Psoas muscle (tissue), 8 donors: ENCODE measurements around the gene THRB. TPM values are rescaled to one million over a fixed set of nuclear protein-coding genes. Genes with fewer than 3 reads are reported as not detected.

Experiments
- ATAC-seq, 4 donors: fragments of 200-7000 bp; cut with Tn5 transposase; one replicate each; pipeline ENCODE4 v1.9.1; 2020; ENCODE audit warnings: moderate library complexity in 3 of 4, mild to moderate bottlenecking in 2 of 4
- DNase-seq, 2 donors: peaks; one replicate each; pipeline ENCODE4 v3.0.0-alpha.2; 2020
- H3K27ac ChIP-seq: fragments of 200-600 bp; one replicate; pipeline ENCODE4 v1.8.0; 2022
- H3K27me3 ChIP-seq, 3 donors: fragments of 200-600 bp in 1 of 3; one replicate each; pipeline versions ENCODE4 v1.6.1 to v1.8.0; 2013 to 2022; ENCODE audit warnings: low read length in 2 of 3, mild to moderate bottlenecking in 2 of 3, moderate library complexity in 1 of 3; ENCODE audit not compliant: insufficient read depth in 3 of 3
- H3K36me3 ChIP-seq, 2 donors: fragments of 200-600 bp in 1 of 2; one replicate each; pipeline versions ENCODE4 v1.6.1 to v1.8.0; 2013 to 2022; ENCODE audit warnings: low read depth in 1 of 2, mild to moderate bottlenecking in 1 of 2, moderate library complexity in 1 of 2; ENCODE audit not compliant: insufficient read depth in 1 of 2
- H3K4me1 ChIP-seq: fragments of 200-600 bp; one replicate; pipeline ENCODE4 v1.8.0; 2022
- H3K4me3 ChIP-seq: fragments of 200-600 bp; one replicate; pipeline ENCODE4 v1.8.0; 2022; ENCODE audit warnings: mild to moderate bottlenecking
- H3K9me3 ChIP-seq: fragments of 200-600 bp; one replicate; pipeline ENCODE4 v1.8.0; 2022
- WGBS, 3 donors: extraction: QIAGEN DNeasy Blood & Tissue Kit; methylation state at CpG; one replicate each; pipeline versions ENCODE4 v1.1.6 to v1.1.7; 2013; 5-methylcytosine and 5-hydroxymethylcytosine counted together
- intact Hi-C, 2 donors: fragments of 100-400 bp; cut with DNase I; formaldehyde crosslinking; loops; one replicate each; pipeline versions ENCODE4 v1.11.0 to v1.14.2; 2022
- polyA plus RNA-seq, 3 donors: library from polyadenylated mRNA; stranded (reverse); fragments of 200-250 nt; gene quantifications; one replicate each; pipeline ENCODE4 v1.2.3, GENCODE V29; 2013
- total RNA-seq, 4 donors: library from RNA; stranded (reverse); fragmentation: NEBNext Ultra II Directional in 2 of 4; extraction: Animal tissue kit (Norgen Biotek cat#: 25700) in 2 of 4; gene quantifications; one replicate each; pipeline versions ENCODE4 v1.2.1 to v1.2.4, GENCODE V29; 2021 to 2023
- TF ChIP-seq, protein P1 (sequence below): fragments of 200-600 bp; IDR thresholded peaks from one replicate; pipeline ENCODE4 v1.8.0; 2022; ENCODE audit warnings: antibody characterized with exemption
- donor health status: healthy with polysubstance abuse.
- donor health status: DM: no; HTN: no; CAD: no; lungs with moderate emphysema.
- donor health status: Bipolar disorder and iron deficiency.
- donor health status: healthy.
- donor health status: DM: yes; HTN: yes; CAD: no.
- donor health status: DM: no; HTN: no; CAD: no.
- donor health status: DM: no; HTN: no; CAD: no.
- donor health status: DM: yes; HTN: yes; CAD: no.

THRB gene
- total and polyA plus RNA-seq, 7 donors: 11.5 to 38.6 (median 31.4) TPM

DNA sequence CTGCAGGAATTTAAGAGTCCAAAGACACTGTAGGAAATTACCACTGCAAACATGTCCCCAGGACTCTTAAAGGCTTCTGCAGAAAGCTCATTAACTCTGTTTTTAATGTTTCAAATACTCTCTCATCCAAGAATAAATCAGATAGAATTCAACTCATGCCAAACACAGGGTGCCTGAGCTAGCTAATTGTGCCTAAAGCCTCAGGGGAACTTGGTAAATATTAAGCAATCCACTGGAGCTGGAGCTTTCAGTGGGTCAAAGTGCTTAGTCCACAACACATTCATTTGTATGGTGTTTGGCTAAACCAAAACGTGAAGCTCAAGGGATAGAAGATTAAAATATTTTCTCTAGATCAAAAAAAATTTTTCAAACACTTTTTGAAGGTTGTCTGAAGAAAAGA lies 131.4 kb downstream of the THRB start:
- DNase-seq: no peak
- no peak overlapping the region for H3K27ac ChIP-seq
- ATAC-seq: peak in 2 of 4 donors; percentile 39 to 42
- no peaks in the 10 kb centered on the region for H3K9me3 ChIP-seq
- H3K4me1 ChIP-seq: peaks cover 30% of the 10 kb centered on the region
- intact Hi-C loops: loop anchor here in 1 of 2 donors (5.0 to 10.0 kb wide), 2 partner anchors 98 to 134 kb away; no protein-coding TSS in a partner anchor
- no peak overlapping the region for H3K4me3 ChIP-seq
- no peaks in the 10 kb centered on the region for H3K27me3 ChIP-seq
- TF ChIP-seq, protein P1, sequence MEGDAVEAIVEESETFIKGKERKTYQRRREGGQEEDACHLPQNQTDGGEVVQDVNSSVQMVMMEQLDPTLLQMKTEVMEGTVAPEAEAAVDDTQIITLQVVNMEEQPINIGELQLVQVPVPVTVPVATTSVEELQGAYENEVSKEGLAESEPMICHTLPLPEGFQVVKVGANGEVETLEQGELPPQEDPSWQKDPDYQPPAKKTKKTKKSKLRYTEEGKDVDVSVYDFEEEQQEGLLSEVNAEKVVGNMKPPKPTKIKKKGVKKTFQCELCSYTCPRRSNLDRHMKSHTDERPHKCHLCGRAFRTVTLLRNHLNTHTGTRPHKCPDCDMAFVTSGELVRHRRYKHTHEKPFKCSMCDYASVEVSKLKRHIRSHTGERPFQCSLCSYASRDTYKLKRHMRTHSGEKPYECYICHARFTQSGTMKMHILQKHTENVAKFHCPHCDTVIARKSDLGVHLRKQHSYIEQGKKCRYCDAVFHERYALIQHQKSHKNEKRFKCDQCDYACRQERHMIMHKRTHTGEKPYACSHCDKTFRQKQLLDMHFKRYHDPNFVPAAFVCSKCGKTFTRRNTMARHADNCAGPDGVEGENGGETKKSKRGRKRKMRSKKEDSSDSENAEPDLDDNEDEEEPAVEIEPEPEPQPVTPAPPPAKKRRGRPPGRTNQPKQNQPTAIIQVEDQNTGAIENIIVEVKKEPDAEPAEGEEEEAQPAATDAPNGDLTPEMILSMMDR: no peak
- H3K36me3 ChIP-seq: no peaks in the 10 kb centered on the region
- 14 to 38% (median 16%) methylated on average over 1 of the region's 1 CpG for WGBS, 3 donors

DNA sequence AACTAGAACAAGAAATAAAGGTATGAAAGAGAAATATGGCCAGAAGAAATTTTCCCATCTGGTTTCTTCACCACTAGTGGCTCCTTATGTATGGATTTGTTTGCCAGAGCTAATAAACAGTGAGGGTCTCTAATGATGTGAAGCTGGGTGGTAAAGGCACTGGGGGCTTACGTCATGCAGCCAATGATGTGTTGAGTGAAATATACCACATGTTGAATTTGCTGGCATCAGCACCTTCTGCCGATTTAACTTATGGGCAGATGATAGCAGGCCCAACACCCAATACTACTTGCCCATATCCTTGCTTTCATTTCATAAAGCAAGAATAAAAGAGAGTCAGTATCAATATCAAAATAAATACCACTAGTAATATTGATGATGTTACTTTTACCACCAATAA lies 133.0 kb downstream of the THRB start:
- DNase-seq: no peak
- Histone ChIP-seq H3K36me3 (no peaks in the 10 kb centered on the region), H3K27me3 (no peaks in the 10 kb centered on the region), H3K4me3 (no peak overlapping the region), H3K9me3 (no peaks in the 10 kb centered on the region), H3K27ac (no peak overlapping the region), H3K4me1 (peaks cover 30% of the 10 kb centered on the region)
- no peak for ATAC-seq
- intact Hi-C loops: loop anchor here in 1 of 2 donors (5.0 to 10.0 kb wide), 2 partner anchors 97 to 136 kb away; no protein-coding TSS in a partner anchor
- 65 to 76% (median 72%) methylated on average over 2 of the region's 2 CpGs for WGBS, 3 donors
- TF ChIP-seq, protein P1: no peak

DNA sequence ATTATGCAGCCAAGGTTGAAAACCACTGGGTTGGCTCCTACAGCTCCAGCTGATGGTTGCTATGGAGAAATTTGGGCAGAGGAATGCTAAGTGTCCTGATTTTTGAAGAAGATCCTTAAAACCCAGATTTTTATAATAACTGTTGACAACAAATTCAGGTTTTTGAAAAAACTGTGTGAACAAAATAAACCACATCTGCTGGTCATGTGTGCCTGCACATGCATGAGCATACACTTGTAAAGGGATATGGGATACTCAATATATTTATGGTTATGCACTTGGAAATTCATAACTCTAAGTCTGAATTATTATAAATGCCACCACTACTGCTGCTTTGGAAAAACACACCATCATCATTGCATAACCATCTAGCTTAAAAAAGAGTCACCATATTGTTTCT lies 133.7 kb downstream of the THRB start:
- no peak for DNase-seq
- intact Hi-C loops: loop anchor here in 1 of 2 donors (5.0 to 10.0 kb wide), 2 partner anchors 96 to 136 kb away; no protein-coding TSS in a partner anchor
- no peak overlapping the region for H3K4me3 ChIP-seq
- peaks cover 27% of the 10 kb centered on the region for H3K4me1 ChIP-seq
- ATAC-seq: no peak
- H3K9me3 ChIP-seq: no peaks in the 10 kb centered on the region
- H3K27ac ChIP-seq: no peak overlapping the region
- no peaks in the 10 kb centered on the region for H3K27me3 ChIP-seq
- no peaks in the 10 kb centered on the region for H3K36me3 ChIP-seq
- TF ChIP-seq, protein P1: no peak

DNA sequence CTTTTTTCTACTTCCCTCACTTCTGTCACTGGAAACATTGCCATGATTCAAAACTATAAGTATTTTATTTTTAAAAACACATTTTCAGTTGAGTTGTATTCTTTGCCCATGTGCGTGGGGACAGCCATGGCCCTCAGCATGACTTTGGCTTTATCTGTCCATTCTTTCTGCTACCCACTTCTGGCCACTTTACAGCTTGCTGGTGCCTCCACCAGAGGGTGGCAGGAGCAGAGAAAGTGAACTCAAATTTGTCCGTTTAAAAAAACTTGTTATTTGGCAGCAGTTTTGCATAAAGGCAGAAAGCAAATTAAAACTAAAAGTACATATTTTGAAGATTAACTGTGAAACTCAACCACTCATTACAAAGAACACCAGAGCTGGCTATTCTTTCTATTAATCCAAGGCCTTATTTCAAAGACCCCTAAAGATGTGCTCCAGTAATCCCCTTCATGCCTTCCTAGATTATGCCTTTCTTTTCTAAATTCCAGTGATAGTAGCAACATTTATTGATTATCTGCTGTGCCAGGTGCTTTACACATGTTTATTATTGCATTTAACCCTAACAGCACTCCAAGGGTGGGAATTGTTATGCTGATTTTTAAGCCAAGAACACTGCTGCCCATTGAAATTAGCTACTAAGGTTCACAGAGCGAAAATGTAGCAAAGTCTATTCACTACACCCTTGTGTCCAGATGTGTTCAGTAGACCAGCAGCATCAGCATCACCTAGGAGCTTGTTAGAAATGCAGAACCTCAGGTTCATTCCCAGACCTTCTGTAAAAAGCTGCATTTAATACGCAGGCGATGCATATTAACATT lies 134.8 kb downstream of the THRB start:
- Histone ChIP-seq H3K4me1 (peaks cover 16% of the 10 kb centered on the region), H3K4me3 (no peak overlapping the region), H3K36me3 (no peaks in the 10 kb centered on the region), H3K27me3 (no peaks in the 10 kb centered on the region), H3K9me3 (no peaks in the 10 kb centered on the region), H3K27ac (no peak overlapping the region)
- DNase-seq (no peak), ATAC-seq (no peak)
- TF ChIP-seq, protein P1: peak; percentile 15
- intact Hi-C loops: loop anchor here in 1 of 2 donors (5.0 to 10.0 kb wide), 2 partner anchors 95 to 137 kb away; no protein-coding TSS in a partner anchor
- WGBS, 3 donors: 79 to 83% (median 79%) methylated on average over 5 of the region's 5 CpGs
